Measurements from ENCODE around the gene TPD52L1.
"Not testable (repeated sequence)": the region's sequence is repeated elsewhere in the genome, so short reads cannot be mapped to it uniquely, and the experiment has no call there.

The TPD52L1 gene

DNA sequence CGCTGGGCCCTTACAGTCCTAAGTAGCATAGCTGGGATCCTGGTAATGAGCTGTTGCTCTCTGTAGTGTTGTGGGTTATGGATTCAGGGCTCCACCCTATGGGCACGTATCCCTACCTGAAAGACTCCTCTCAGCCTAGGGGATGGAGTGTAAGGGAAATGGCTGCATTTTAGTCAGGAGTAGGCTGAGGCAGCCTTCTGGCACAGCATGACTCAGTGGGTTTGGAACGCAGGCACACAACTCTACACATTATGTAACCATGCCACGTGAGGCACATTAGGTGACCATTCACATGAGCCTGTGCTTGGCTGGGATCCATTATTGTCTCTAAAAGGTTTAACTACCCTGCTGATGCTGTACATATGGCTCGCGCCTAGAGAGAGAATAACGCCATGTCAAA, 120.4 kb downstream of the TPD52L1 start:
- no peak overlapping the region for H3K27ac ChIP-seq

GRCh38 chr6:125274935-125275334, 121.4 kb downstream of the TPD52L1 start:
- no peaks in the 10 kb centered on the region for H3K9me3 ChIP-seq (ENCODE audit: severe bottlenecking)
- H3K36me3 ChIP-seq: no peaks in the 10 kb centered on the region
- TF ChIP-seq, protein P1, sequence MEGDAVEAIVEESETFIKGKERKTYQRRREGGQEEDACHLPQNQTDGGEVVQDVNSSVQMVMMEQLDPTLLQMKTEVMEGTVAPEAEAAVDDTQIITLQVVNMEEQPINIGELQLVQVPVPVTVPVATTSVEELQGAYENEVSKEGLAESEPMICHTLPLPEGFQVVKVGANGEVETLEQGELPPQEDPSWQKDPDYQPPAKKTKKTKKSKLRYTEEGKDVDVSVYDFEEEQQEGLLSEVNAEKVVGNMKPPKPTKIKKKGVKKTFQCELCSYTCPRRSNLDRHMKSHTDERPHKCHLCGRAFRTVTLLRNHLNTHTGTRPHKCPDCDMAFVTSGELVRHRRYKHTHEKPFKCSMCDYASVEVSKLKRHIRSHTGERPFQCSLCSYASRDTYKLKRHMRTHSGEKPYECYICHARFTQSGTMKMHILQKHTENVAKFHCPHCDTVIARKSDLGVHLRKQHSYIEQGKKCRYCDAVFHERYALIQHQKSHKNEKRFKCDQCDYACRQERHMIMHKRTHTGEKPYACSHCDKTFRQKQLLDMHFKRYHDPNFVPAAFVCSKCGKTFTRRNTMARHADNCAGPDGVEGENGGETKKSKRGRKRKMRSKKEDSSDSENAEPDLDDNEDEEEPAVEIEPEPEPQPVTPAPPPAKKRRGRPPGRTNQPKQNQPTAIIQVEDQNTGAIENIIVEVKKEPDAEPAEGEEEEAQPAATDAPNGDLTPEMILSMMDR (IDR thresholded peaks at IDR 0.05; ENCODE audit: low read depth, low read length): no peak
- DNase-seq: no peak
- H3K27ac ChIP-seq: no peak overlapping the region
- H3K4me3 ChIP-seq (ENCODE audit: low read depth, low read length): no peak overlapping the region
- H3K27me3 ChIP-seq (ENCODE audit: insufficient read depth, low read depth, severe bottlenecking): no peaks in the 10 kb centered on the region

More for the DNA sequence above, 120.4 kb downstream of the TPD52L1 start:
- TF ChIP-seq, protein P1 (IDR thresholded peaks at IDR 0.05; ENCODE audit: low read depth, low read length): no peak
- no peak for DNase-seq
- Histone ChIP-seq H3K4me3 (ENCODE audit: low read depth, low read length) (no peak overlapping the region), H3K27me3 (ENCODE audit: insufficient read depth, low read depth, severe bottlenecking) (no peaks in the 10 kb centered on the region), H3K9me3 (ENCODE audit: severe bottlenecking) (no peaks in the 10 kb centered on the region), H3K36me3 (no peaks in the 10 kb centered on the region)

DNA sequence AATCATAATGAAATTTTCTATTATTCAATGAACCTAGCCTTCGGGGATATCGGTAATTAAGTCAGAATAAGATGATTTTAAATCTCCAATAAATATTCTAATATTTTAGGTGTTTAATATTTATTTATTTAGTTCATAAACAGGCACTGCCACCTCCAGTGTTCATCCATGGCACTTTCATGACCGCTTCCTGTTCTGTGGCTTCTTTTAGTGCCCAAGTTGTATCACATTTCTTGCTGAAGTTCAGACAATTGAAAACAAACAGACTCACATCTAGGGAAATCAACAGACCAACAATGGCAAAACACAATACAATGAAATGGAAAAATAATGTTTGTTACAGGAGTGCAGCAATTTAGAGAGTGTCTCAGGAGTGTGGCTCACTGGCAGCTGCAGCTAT, 122.2 kb downstream of the TPD52L1 start:
- H3K27me3 ChIP-seq (ENCODE audit: insufficient read depth, low read depth, severe bottlenecking): no peaks in the 10 kb centered on the region
- H3K36me3 ChIP-seq: no peaks in the 10 kb centered on the region; the same call in 1 of the 2 replicates
- no peak for DNase-seq
- H3K9me3 ChIP-seq (ENCODE audit: severe bottlenecking): no peaks in the 10 kb centered on the region
- no peak overlapping the region for H3K27ac ChIP-seq
- TF ChIP-seq, protein P1 (IDR thresholded peaks at IDR 0.05; ENCODE audit: low read depth, low read length): no peak
- no peak overlapping the region for H3K4me3 ChIP-seq (ENCODE audit: low read depth, low read length)

DNA sequence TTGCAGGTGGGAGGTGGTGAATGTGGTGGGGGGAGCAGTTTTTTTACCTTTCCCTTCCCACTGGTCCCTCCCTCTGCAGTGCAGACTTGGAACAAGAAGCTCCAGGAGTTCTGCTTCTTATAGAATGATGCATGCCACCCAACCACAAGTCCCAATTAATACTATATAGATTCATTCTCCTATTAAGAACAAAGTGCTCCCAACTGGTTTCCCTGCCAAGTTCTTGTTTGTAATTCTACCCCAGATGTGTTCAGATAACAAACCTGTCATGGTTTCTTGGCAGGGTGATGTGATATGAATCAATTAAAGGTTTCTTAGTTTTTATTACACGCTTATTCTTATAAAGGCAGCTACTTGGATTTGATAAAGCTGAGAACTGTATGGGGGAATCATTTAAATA, 124.3 kb downstream of the TPD52L1 start:
- TF ChIP-seq, protein P1 (IDR thresholded peaks at IDR 0.05; ENCODE audit: low read depth, low read length): no peak
- no peaks in the 10 kb centered on the region; the same call in 1 of the 2 replicates for H3K36me3 ChIP-seq

DNA sequence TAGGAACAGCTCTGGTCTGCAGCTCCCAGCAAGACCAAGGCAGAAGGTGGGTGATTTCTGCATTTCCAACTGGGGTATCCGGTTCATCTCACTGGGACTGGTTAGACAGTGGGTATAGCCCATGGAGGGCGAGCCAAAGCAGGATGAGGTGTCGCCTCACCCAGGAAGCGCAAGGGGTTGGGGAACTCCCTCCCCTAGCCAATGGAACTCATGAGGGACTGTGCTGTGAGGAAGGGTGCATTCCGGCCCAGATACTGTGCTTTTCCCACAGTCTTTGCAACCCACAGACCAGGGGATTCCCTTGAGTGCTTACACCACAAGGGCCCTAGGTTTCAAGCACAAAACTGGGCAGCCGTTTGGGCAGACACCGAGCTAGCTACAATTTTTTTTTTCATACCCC, 126.4 kb downstream of the TPD52L1 start:
- DNase-seq: no peak
- H3K36me3 ChIP-seq: no peaks in the 10 kb centered on the region; the same call in 1 of the 2 replicates
- H3K4me3 ChIP-seq (ENCODE audit: low read depth, low read length): no peak overlapping the region
- H3K9me3 ChIP-seq (ENCODE audit: severe bottlenecking): no peaks in the 10 kb centered on the region
- no peaks in the 10 kb centered on the region for H3K27me3 ChIP-seq (ENCODE audit: insufficient read depth, low read depth, severe bottlenecking)
- H3K27ac ChIP-seq: no peak overlapping the region
- TF ChIP-seq, protein P1 (IDR thresholded peaks at IDR 0.05; ENCODE audit: low read depth, low read length): no peak

More for the DNA sequence above, 124.3 kb downstream of the TPD52L1 start:
- no peaks in the 10 kb centered on the region for H3K9me3 ChIP-seq (ENCODE audit: severe bottlenecking)
- no peak overlapping the region for H3K27ac ChIP-seq
- no peak overlapping the region for H3K4me3 ChIP-seq (ENCODE audit: low read depth, low read length)
- no peaks in the 10 kb centered on the region for H3K27me3 ChIP-seq (ENCODE audit: insufficient read depth, low read depth, severe bottlenecking)
- DNase-seq: no peak

- H3K27ac ChIP-seq; H3K36me3 ChIP-seq; H3K4me3 ChIP-seq (ENCODE audit: low read depth, low read length); H3K27me3 ChIP-seq (ENCODE audit: insufficient read depth, low read depth, severe bottlenecking); H3K9me3 ChIP-seq (ENCODE audit: severe bottlenecking); DNase-seq: not testable (repeated sequence)
Observed at GRCh38 chr6:125280370-125281035, 126.9 kb downstream of the TPD52L1 start.

DNA sequence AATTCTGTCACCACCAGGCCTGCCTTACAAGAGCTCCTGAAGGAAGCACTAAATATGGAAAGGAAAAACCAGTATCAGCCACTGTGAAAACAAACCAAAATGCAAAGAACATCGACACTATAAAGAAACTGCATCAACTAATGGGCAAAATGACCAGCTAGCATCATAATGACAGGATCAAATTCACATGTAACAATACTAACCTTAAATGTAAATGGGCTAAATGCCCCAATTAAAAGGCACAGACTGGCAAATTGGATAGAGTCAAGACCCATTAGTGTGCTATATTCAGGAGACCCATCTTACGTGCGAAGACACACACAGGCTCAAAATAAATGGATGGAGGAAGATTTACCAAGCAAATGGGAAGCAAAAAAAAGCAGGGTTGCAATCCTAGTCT, 128.9 kb downstream of the TPD52L1 start:
- not testable (repeated sequence) for DNase-seq; H3K36me3 ChIP-seq; H3K4me3 ChIP-seq (ENCODE audit: low read depth, low read length); H3K9me3 ChIP-seq (ENCODE audit: severe bottlenecking); H3K27me3 ChIP-seq (ENCODE audit: insufficient read depth, low read depth, severe bottlenecking); H3K27ac ChIP-seq
